HG03103 (cell line): ENCODE measurements around the gene ZNF296.
"Not testable (repeated sequence)": the region's sequence is repeated elsewhere in the genome, so short reads cannot be mapped to it uniquely, and the experiment has no call there.

ENCODE experiments used
- ATAC-seq: cut with Tn5 transposase; IDR thresholded peaks from one replicate; pipeline ENCODE4 v1.9.1; 2021; ENCODE audit warnings: low read depth; ENCODE audit not compliant: unreplicated experiment

ZNF296 gene

DNA sequence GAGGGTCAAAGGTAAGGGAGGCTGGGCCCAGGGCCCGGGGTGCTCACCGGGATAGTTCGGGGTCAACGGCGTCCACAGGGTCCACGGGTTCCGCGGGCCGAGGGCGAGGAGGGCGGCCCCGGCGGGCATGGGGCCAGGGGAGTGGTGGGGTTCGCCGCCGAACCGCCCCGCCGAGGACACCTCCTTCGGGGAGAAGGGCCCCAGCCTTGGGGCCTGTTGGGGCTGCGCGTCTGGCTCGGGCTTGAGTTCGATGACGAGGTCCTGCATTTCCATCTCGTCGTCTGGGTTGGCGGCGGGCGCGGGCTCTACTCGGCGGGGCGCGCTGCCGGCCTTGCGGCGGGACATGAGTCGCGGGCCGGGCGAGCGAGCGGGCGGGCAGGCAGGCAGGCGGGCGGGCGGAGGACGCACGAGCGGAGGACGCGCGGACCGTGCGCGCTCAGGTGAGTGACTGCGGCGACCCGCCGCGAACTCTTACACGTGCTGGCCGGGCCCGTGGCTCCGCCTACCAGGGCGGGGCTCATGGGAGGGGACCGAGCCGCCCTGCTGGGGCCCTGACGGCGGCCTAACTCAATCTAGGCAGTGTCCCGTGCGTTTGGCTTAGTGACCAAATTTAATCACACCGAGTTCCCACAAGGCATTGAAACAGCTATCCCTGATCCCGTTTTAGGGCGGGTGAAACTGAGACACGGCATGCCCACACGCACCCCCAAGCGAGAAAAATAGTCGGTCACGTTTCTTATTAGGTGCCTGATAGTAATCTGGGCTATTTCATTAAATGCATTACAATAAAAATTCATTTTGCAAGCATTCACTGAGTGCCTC is at the start of gene ZNF296:
TSS of gene ZNF296 (minus strand) at position 450 of the 822 bp plus-strand sequence. CDS start at position 345, 105 bp downstream.
- ATAC-seq = no peak

DNA sequence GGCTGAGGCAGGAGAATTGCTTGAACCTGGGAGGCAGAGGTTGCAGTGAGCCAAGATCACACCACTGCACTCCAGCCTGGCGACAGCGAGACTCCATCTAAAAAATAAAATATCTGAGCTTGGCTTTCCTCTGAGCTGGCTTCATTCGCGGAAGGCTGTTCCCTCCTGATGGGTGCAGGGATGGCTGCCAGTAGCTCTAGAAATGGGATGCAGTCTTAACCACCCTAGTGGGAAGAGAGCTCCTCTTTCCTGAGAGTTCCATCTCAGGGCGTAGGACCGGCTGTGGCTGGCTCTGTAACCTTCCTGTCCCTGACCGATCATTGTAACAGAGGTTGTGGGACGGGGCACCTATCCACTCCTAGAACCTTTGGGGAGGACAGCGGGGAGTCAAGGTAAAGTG is 49.1 kb upstream of the ZNF296 start:
- no peak for ATAC-seq

DNA sequence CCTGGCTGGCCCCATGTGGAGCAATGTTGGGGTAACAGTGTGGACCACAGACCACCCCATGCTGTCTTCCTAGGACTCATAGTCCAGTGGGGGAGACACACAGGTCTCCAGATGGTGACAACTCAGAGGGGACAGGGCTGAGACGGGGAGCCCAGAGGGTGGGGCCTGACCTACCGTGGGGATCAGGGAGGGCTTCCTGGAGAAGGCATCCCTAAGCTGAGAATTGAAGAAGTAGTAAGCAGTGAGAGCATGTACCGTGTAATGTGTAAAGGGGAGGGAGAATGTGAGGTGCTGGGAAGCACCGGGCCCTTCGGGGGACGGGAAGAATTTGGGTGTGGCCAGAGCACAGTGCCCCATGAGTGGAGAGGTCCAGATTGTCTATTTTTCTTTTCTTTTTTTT is 47.7 kb upstream of the ZNF296 start:
- ATAC-seq = no peak

DNA sequence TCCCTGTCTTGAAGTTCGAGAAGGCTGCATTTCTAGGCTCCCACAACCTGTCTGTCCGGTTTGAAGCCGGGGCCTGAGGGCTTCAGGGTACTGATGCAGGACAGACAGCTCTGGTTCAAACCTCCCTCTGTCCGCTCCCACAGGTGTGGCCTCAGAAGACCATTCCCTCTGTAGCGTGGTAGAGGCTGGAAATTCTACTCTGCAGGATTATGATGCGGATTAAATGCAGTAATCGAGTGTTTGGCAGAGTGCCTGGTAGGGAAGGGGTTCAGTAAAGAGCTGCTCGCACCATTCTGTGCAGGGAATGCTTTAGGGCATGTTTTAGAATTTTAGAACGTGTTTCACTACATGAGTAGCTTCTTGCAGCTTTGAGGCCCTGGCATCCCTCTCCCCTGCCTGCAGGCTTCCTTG is 47.2 kb upstream of the ZNF296 start:
- ATAC-seq = no peak

DNA sequence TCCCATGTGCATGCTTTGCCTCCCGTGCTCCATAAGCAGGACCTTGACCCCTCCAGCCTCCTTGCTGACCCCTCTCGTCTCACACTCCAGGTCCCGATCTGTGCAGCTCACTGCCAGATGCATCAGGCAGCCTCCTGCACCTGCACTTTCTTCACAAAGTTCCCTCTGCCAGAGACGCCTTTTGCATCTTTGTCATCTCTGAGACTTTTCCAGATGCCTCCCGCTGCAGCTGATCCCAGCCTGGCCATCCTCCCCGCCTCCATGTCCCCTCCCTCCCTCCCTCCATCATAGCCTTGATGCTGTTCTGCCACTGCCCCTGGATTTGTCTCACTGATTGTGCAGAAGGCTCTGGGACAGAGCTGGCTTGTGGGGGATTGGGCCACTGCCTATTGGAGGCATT is 46.6 kb upstream of the ZNF296 start:
- ATAC-seq = no peak

DNA sequence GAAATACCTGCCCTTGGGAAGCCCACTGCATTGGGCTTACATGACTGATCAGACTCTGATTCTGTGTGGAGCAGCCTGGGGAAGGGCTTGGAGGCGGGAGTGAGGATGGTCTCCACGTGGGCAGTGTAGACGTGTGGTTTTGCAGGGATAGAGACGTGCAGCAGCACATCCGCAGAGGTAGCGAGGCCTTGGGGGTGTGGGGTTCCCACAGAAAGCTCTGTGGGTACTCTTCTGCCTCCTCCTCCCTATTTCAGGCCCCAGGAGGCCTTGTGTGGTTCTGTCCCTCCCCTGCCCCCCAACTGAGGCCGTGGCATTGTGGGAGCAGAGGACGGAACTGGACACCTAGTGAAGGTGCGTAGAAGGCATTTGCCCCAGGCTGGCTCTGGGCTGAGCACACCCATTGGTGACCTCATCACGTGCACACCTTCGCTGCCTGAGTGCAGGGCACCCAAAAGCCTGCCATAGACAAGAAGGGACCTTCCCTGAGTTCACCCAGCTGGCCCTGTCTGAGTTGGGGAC is 45.6 kb upstream of the ZNF296 start:
- no peak for ATAC-seq

DNA sequence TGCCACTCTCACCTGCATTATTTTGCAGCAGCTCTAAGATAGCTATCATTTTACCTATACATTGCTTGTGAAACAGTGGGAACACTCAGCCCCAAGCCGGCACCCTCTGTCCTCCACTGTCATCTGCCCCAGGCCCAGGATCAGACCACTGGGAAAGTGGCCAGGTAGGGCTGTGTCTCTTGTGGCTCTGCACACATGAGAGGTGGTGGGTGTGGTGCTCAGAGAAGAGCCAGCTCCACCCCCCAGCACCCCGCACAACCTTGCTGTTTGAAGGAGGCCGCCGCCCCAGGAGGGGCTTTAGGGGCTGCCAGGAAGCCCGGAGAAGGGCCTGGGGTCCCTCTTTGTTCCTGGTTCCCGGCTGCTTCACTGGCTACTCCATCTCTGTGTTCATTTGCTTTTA is 43.3 kb upstream of the ZNF296 start:
- ATAC-seq = no peak

DNA sequence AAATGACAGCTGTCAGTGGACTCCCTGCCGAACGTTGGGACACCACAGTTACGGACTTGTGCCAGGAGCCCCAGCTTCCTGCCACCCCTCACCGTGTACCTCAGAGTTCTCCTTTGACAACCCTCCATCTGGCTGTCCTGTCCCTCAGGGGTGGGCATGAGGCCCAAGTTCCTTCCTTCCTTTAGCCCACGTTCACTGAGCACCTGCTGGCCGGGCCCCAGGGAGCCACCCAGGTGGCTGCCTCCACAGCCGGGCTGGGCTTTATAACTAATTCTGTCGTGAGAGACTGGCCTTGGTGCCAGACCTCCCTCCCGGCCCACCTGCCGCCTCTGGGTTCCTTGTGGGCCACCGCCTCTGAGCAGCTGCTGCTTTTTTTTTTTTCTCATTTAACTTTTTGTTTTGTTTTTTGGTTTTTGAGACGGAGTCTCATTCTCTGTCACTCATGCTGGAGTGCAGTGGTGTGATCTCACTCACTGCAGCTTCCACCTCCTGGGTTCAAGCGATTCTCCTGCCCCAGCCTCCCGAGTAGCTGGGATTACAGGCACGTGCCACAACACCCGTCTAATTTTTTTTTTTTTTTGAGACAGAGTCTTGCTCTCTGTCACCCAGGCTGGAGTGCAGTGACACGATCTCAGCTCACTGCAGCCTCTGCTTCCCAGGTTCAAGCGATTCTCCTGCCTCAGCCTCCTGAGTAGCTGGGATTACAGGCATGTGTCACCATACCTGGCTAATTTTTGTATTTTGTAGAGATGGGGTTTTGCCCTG is 42.5 kb upstream of the ZNF296 start:
- ATAC-seq = not testable (repeated sequence)

DNA sequence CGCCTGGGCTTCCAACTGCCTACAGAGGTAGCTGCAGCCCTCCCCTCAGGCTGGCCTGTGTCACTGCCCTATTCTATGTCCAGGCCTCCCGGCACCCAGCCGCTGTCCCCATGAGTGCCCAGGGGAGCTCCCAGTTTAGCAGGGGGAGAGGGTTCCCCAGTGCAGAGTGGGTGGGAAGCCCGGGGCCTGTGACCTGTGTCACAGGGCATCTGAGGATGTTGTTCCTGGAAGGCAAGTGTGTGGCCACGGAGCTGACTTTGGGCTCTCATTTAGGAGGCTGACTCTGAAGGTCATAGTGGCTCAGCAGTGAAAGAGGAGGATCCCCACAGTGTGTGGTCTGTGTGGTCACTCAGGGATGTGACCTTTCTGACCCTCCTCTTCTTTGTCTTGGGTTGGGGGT is 41.8 kb upstream of the ZNF296 start:
- no peak for ATAC-seq

DNA sequence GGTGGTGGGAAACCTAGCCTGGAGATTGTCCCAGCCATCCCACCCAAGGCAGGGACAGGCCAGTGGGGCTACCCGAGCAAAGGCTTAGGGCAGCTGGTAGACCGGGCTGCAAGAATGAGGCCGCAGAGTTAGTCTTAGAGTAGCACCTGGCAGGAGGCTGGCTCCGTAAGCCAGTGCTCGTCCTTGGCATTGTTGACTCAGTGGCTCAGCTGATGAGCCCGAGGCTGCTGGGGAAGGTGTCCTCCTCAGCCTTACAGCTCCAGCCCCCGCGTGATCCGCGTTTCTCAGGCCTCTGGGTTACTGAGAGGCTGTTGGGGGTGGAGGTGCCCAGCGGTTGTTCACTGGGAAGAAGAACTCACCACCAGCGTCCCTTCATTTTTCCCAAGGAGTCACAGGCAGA is 41.4 kb upstream of the ZNF296 start:
- no peak for ATAC-seq

DNA sequence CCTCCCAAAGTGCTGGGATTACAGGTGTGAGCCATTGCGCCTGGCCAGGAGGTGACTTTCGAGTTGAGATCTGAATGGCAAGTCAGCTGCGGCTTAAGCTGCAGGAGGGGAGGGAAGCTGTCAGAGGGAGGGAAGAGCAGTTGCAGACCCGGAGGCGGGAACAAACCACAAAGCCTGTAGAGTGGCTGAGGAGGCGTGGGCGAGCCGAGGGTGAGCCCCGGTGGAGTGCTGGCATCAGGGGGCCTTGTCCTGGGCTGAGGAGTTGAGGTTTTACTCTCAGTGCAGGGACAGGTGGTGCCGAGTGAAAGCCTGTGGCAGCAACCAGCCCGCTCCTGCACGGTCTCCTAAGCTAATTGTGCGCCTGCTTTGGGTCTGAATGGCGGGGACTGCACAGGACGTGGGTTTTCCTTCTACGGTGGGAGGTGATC is 40.9 kb upstream of the ZNF296 start:
- no peak for ATAC-seq

DNA sequence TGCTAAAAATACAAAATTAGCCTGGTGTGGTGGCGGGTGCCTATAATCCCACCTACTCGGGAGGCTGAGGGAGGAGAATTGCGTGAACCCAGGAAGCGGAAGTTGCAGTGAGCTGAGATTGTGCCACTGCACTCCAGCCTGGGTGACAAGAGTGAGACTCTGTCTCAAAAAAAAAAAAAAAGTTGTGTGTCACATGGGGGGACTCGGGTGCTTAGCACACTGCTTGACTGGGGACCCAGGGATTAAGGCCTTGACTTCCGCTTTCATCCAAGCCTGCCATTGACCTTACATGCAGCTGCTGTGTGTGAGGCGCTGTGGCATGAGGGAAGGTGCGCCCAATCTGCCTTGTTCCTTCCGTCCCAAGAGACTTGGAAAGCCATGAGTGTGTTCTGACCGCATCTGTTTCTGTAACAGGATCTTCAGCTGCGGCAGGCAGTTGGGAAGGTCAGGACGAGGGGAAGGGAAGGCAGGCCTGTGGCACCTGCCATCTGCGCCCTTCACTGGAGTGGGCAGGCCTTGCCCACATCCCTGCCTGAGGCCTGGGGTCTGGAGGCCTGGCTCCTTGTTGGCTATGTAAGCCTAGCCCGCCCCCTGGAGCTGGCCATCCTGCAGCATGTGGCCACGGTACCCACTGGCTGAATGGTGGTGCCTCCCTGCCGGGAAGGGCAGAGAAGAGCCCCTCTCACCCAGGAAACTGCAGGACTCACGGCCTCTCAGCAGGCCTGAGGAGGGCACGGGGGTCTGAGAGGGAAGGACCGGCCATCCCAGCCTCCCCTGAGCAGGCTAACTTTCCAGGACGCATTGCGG is 39.7 kb upstream of the ZNF296 start:
- ATAC-seq = no peak

DNA sequence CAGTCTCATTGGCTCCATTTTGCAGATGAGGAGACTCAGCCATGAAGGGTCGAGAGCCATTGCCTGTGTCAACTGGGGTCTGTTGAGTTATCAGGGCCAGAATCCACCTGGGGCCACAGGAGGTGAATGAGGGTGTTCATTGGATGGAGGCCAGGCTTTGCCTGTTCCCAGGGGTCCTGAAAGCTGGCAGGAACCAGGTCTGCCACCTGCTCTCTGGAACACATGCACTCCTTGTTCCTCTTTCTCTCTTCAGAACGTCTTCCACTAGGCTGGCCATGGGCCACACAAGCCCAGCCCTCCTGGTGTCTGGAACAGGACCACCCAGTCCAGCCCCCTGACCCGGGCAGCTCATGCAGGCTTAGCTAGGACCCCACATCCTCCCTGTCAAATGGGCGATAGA is 37.8 kb upstream of the ZNF296 start:
- ATAC-seq = no peak

DNA sequence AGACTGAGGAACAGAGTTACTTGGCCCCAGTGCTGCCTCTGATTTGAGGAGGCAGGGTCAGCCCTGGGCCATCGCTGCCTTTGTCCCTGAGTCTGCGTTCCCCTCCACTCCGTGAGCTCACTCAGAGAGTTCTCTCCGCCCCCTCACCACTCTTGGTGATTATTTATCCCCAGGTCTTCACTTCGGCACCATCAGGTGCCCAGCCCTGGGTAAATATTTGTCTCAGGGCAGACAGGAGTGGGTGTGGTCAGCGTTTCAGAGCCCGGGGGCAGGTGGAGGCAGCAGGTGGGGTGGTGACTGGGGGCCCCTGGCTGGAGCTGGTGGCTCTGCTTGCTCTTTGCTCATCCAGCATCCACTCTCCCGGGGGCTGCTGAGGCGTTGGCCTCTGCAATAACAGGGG is 37.4 kb upstream of the ZNF296 start:
- no peak for ATAC-seq

DNA sequence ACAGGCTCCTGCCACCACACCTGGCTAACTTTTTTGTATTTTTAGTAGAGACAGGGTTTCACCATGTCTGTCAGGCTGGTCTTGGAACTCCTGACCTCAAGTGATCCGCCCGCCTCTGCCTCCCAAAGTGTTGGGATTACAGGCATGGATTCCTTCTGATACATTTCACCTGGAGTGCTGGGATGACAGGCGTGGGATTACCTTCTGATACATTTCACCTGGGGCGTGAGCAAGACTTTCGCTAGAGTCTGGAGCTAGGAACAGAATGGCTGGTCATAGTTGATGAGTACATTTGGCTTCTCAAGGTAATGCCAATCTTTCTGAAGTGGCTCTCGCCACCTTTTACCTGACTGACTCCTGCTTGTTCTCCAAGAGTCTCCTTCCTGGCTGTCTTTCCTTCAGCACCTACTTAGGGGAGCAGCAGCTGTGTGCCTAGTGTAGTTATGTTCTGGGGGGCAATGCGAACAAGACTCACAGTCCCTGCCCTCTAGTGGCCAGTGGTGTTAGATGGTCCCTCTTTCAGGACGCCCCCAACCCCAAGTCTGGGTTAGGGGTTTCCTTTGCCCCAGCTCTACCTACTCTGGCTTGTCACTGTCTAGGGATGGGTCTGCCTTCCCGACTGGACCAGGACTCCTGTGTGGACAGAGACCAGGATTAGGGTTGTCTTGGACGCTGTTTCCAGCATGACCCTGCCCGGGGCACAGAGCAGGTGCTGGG is 36.0 kb upstream of the ZNF296 start:
- no peak for ATAC-seq

DNA sequence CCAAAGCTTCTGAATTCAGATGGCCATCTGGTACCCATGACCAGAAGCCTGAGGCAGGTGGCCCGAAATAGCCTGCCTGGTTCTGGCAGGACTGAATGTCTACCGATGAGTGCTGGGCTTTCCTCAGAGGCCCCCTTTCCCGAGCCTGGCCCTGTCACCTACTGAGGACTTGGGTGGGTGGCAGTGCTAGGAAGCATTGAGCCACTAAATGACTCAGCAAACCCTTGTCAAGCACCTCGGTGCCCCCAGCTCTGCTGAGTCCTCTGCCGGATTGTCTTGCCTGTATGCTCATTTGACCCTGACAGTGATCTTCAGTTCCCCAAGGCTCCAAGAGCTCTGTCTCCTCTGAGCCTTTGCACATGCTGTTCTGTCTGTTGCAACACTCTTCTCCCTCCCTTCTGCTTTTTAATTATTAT is 34.6 kb upstream of the ZNF296 start:
- ATAC-seq = no peak

DNA sequence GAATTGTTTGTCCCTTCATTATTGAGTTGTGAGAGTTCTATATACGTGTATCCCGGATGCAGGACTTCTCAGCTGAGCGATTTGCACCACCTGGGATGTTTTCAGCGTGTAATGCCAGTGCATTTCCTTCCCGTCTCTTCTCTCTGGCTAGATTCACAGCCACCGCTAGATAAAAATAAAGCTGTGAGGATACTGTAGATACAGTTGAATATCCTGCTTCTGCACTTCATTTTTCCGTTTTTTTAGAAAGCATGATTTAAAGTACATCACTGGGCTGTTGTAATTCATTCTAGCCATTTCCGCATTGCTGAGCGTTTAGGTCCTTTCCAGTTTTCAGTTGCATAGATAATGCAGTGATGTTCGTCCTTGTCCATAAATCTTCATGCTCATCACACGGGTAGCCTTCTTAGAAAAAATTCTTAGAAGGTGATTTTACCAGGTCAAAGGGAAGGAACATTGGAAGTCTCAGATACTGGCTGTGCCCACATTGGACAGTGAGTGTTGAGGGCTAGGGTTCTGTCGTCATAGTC is 31.4 kb upstream of the ZNF296 start:
- no peak for ATAC-seq

DNA sequence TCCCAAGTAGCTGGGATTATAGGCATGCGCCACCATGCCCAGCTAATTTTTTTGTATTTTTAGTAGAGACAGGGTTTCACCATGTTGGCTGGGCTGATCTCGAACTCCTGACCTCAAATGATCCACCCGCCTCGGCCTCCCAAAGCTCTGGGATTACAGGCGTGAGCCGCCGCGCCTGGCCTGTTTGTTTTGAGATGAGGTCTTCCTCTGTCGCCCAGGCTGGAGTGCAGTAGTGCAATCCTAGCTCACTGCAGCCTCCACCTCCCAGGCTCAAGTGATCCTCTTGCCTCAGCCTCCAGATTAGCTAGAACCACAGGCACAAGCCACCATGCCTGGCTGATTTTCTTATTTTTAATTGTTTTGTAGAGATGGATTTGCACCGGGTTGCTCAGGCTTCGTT is 30.1 kb upstream of the ZNF296 start:
- ATAC-seq = not testable (repeated sequence)

DNA sequence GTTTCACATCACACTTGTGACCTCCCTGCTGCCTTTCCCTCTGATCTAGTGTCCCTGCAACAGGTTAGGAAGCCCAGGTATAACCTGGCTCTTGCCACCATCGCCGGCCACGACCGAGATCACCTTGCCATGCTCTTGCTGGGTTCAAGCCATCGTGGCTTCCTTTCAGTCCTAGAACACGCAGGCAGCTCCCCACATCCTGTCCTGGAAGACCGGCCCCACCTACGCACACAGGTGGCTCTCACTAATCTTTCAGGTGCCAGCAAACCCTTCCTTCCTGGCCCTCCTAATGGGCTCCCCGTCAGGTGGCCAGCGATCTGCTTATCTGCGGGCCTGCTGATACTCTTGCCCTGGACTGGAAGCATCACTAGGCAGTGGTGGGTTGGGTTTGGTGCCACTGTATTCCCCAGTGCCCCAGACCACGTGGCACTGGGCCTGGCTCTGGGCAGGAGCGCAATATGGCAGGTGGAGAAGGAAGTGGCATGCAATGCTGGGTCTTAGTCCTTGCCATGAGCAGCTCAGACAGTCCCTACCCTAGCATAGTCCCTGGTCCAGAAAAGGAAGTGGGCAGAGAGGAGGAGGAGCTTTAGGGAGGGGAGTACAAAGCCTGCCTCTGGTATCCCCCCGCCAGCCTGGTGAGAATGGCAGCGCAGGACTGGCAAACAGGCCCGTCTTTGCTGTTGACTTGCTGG is 28.5 kb upstream of the ZNF296 start:
- no peak for ATAC-seq
